Measurements from ENCODE around the gene ZNF518B.

The ZNF518B gene

GRCh38 chr4:10480616-10481015 is 23.4 kb upstream of the ZNF518B start:
- Histone ChIP-seq H3K4me3 (ENCODE audit: insufficient read depth in 1 of 2, low read depth in 1 of 2, low read length in 2 of 2) (no peak overlapping the region), H2AK5ac (ENCODE audit: low read length, severe bottlenecking) (no peak overlapping the region), H3K4me2 (ENCODE audit: low read length, poor library complexity, severe bottlenecking) (no peak overlapping the region), H3K23ac (ENCODE audit: low read length in 2 of 2) (no peak overlapping the region), H3K27me3 (ENCODE audit: control insufficient read depth in 1 of 2, insufficient read depth in 1 of 2, low read length in 2 of 2) (no peaks in the 10 kb centered on the region), H3K4ac (ENCODE audit: low read depth in 1 of 2, low read length in 2 of 2) (no peak overlapping the region), H2BK120ac (ENCODE audit: low read depth, low read length) (no peak overlapping the region), H3K9ac (ENCODE audit: low read length) (no peak overlapping the region), H3K4me1 (ENCODE audit: control insufficient read depth, insufficient read depth, low read depth, low read length) (no peaks in the 10 kb centered on the region), H4K91ac (ENCODE audit: low read length) (no peak overlapping the region), H2BK15ac (ENCODE audit: low read depth, poor library complexity, severe bottlenecking) (no peak overlapping the region), H3K36me3 (ENCODE audit: control insufficient read depth in 1 of 2, insufficient read depth in 2 of 2, low read depth in 1 of 2, low read length in 2 of 2) (no peaks in the 10 kb centered on the region), H3K9me3 (ENCODE audit: control insufficient read depth, low read length) (no peaks in the 10 kb centered on the region), H3K27ac (ENCODE audit: low read length, poor library complexity, severe bottlenecking) (no peak overlapping the region), H2BK5ac (ENCODE audit: low read depth, low read length, poor library complexity, severe bottlenecking) (no peak overlapping the region), H2AFZ (ENCODE audit: low read depth, low read length) (no peak overlapping the region), H2BK12ac (ENCODE audit: low read length in 2 of 2) (no peak overlapping the region), H3K14ac (ENCODE audit: low read length in 2 of 2) (no peak overlapping the region), H3K18ac (ENCODE audit: low read depth in 1 of 2, low read length in 2 of 2) (no peak overlapping the region), H3K79me1 (replicated peaks; ENCODE audit: low read length, poor library complexity, severe bottlenecking) (no peaks in the 10 kb centered on the region), H4K8ac (ENCODE audit: low read length) (no peak overlapping the region)
- 85% methylated on average over 4 of the region's 5 CpGs for WGBS
- no peak for DNase-seq

DNA sequence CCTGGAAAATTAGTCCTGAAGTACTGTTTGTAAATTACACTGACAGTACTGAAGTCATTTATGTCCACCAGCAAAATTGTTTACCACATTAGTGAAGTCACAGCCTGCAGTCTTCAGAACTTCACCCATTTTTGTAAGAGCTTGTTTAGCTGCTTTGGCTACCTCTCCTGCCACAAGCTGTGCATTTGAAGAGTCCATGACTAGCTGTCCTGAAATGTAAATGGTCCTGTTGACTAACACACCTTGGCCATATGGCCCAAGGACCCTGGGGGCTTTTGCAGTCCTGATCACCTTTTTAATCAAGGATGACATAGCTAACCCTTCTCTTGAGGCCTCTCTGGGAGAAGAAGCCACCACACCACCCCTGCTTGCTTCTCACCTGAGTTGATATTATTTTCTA is 21.4 kb upstream of the ZNF518B start:
- H4K8ac ChIP-seq (ENCODE audit: low read length): no peak overlapping the region
- no peak overlapping the region for H2AK5ac ChIP-seq (ENCODE audit: low read length, severe bottlenecking)
- no peak overlapping the region for H4K91ac ChIP-seq (ENCODE audit: low read length)
- H3K23ac ChIP-seq (ENCODE audit: low read length in 2 of 2): no peak overlapping the region
- no peak overlapping the region for H2BK15ac ChIP-seq (ENCODE audit: low read depth, poor library complexity, severe bottlenecking)
- no peak overlapping the region for H3K27ac ChIP-seq (ENCODE audit: low read length, poor library complexity, severe bottlenecking)
- H3K27me3 ChIP-seq (ENCODE audit: control insufficient read depth in 1 of 2, insufficient read depth in 1 of 2, low read length in 2 of 2): no peaks in the 10 kb centered on the region
- no peak overlapping the region for H2BK12ac ChIP-seq (ENCODE audit: low read length in 2 of 2)
- H3K9ac ChIP-seq (ENCODE audit: low read length): no peak overlapping the region
- H3K4me3 ChIP-seq (ENCODE audit: insufficient read depth in 1 of 2, low read depth in 1 of 2, low read length in 2 of 2): no peak overlapping the region
- no peaks in the 10 kb centered on the region for H3K79me1 ChIP-seq (replicated peaks; ENCODE audit: low read length, poor library complexity, severe bottlenecking)
- DNase-seq: no peak
- H2BK5ac ChIP-seq (ENCODE audit: low read depth, low read length, poor library complexity, severe bottlenecking): no peak overlapping the region
- no peaks in the 10 kb centered on the region for H3K9me3 ChIP-seq (ENCODE audit: control insufficient read depth, low read length)
- no peak overlapping the region for H2BK120ac ChIP-seq (ENCODE audit: low read depth, low read length)
- H3K36me3 ChIP-seq (ENCODE audit: control insufficient read depth in 1 of 2, insufficient read depth in 2 of 2, low read depth in 1 of 2, low read length in 2 of 2): no peaks in the 10 kb centered on the region
- H3K18ac ChIP-seq (ENCODE audit: low read depth in 1 of 2, low read length in 2 of 2): no peak overlapping the region
- H3K14ac ChIP-seq (ENCODE audit: low read length in 2 of 2): no peak overlapping the region
- H3K4me1 ChIP-seq (ENCODE audit: control insufficient read depth, insufficient read depth, low read depth, low read length): no peaks in the 10 kb centered on the region
- no peak overlapping the region for H3K4me2 ChIP-seq (ENCODE audit: low read length, poor library complexity, severe bottlenecking)
- no peak overlapping the region for H2AFZ ChIP-seq (ENCODE audit: low read depth, low read length)
- no peak overlapping the region for H3K4ac ChIP-seq (ENCODE audit: low read depth in 1 of 2, low read length in 2 of 2)

- Histone ChIP-seq H4K91ac (ENCODE audit: low read length) (no peak overlapping the region), H3K9me3 (ENCODE audit: control insufficient read depth, low read length) (no peaks in the 10 kb centered on the region), H2BK15ac (ENCODE audit: low read depth, poor library complexity, severe bottlenecking) (no peak overlapping the region), H3K4me2 (ENCODE audit: low read length, poor library complexity, severe bottlenecking) (no peak overlapping the region), H3K4me3 (ENCODE audit: insufficient read depth in 1 of 2, low read depth in 1 of 2, low read length in 2 of 2) (no peak overlapping the region), H3K9ac (ENCODE audit: low read length) (no peak overlapping the region), H3K23ac (ENCODE audit: low read length in 2 of 2) (no peak overlapping the region), H2BK120ac (ENCODE audit: low read depth, low read length) (no peak overlapping the region), H3K14ac (ENCODE audit: low read length in 2 of 2) (no peak overlapping the region), H4K8ac (ENCODE audit: low read length) (no peak overlapping the region), H3K18ac (ENCODE audit: low read depth in 1 of 2, low read length in 2 of 2) (no peak overlapping the region), H2BK5ac (ENCODE audit: low read depth, low read length, poor library complexity, severe bottlenecking) (no peak overlapping the region), H2AFZ (ENCODE audit: low read depth, low read length) (no peak overlapping the region), H3K27me3 (ENCODE audit: control insufficient read depth in 1 of 2, insufficient read depth in 1 of 2, low read length in 2 of 2) (no peaks in the 10 kb centered on the region), H3K4ac (ENCODE audit: low read depth in 1 of 2, low read length in 2 of 2) (no peak overlapping the region), H3K36me3 (ENCODE audit: control insufficient read depth in 1 of 2, insufficient read depth in 2 of 2, low read depth in 1 of 2, low read length in 2 of 2) (no peaks in the 10 kb centered on the region), H3K27ac (ENCODE audit: low read length, poor library complexity, severe bottlenecking) (no peak overlapping the region), H2AK5ac (ENCODE audit: low read length, severe bottlenecking) (no peak overlapping the region), H2BK12ac (ENCODE audit: low read length in 2 of 2) (no peak overlapping the region), H3K79me1 (replicated peaks; ENCODE audit: low read length, poor library complexity, severe bottlenecking) (no peaks in the 10 kb centered on the region), H3K4me1 (ENCODE audit: control insufficient read depth, insufficient read depth, low read depth, low read length) (no peaks in the 10 kb centered on the region)
- WGBS: 75% methylated on average over 4 of the region's 5 CpGs
- no peak for DNase-seq
Measured at GRCh38 chr4:10470505-10470904, 13.3 kb upstream of the ZNF518B start.

DNA sequence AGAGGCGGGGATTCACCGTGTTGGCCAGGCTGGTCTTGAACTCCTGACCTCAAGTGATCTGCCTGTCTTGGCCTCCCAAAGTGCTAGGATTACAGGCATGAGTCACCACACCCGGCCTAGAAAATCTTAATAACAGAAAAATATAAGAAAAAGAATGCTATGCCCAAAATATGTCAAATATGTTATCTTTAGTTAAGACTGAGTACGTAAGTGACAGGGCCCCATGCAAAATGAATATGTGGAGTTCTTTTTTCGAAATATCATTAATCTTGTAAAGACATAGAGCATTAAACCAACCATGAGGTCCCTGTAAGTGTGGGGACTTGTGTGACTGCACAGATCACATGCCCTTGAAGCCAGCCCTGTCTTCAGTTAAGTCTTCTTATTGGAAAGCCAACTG is 8.9 kb upstream of the ZNF518B start:
- Histone ChIP-seq H4K91ac (ENCODE audit: low read length) (no peak overlapping the region), H3K14ac (ENCODE audit: low read length in 2 of 2) (no peak overlapping the region), H3K27me3 (ENCODE audit: control insufficient read depth in 1 of 2, insufficient read depth in 1 of 2, low read length in 2 of 2) (peaks cover 18 to 20% of the 10 kb centered on the region in 2 experiments), H3K27ac (ENCODE audit: low read length, poor library complexity, severe bottlenecking) (no peak overlapping the region), H3K9me3 (ENCODE audit: control insufficient read depth, low read length) (no peaks in the 10 kb centered on the region), H3K4me2 (ENCODE audit: low read length, poor library complexity, severe bottlenecking) (no peak overlapping the region), H3K79me1 (replicated peaks; ENCODE audit: low read length, poor library complexity, severe bottlenecking) (no peaks in the 10 kb centered on the region), H3K4me1 (ENCODE audit: control insufficient read depth, insufficient read depth, low read depth, low read length) (peaks cover 5% of the 10 kb centered on the region), H2AFZ (ENCODE audit: low read depth, low read length) (no peak overlapping the region), H2AK5ac (ENCODE audit: low read length, severe bottlenecking) (no peak overlapping the region), H4K8ac (ENCODE audit: low read length) (no peak overlapping the region), H3K4me3 (ENCODE audit: insufficient read depth in 1 of 2, low read depth in 1 of 2, low read length in 2 of 2) (no peak overlapping the region), H3K18ac (ENCODE audit: low read depth in 1 of 2, low read length in 2 of 2) (no peak overlapping the region), H3K9ac (ENCODE audit: low read length) (no peak overlapping the region), H3K4ac (ENCODE audit: low read depth in 1 of 2, low read length in 2 of 2) (no peak overlapping the region), H3K23ac (ENCODE audit: low read length in 2 of 2) (no peak overlapping the region), H3K36me3 (ENCODE audit: control insufficient read depth in 1 of 2, insufficient read depth in 2 of 2, low read depth in 1 of 2, low read length in 2 of 2) (no peaks in the 10 kb centered on the region), H2BK12ac (ENCODE audit: low read length in 2 of 2) (no peak overlapping the region), H2BK120ac (ENCODE audit: low read depth, low read length) (no peak overlapping the region), H2BK5ac (ENCODE audit: low read depth, low read length, poor library complexity, severe bottlenecking) (no peak overlapping the region), H2BK15ac (ENCODE audit: low read depth, poor library complexity, severe bottlenecking) (no peak overlapping the region)
- WGBS: 96% methylated on average over 4 of the region's 5 CpGs
- no peak for DNase-seq

Data from mesenchymal stem cell (in vitro differentiated cells and primary cell).